Upper lobe of left lung (tissue), 4 donors: ENCODE data around the gene ZNF385B.

ENCODE experiments used
- POLR2A ChIP-seq, 4 donors: fragments of 450-650 bp; IDR thresholded peaks; one replicate each; pipeline ENCODE4 v1.5.1; 2016 to 2017; ENCODE audit warnings: antibody characterized with exemption in 4 of 4, mild to moderate bottlenecking in 2 of 4
- POLR2AphosphoS5 ChIP-seq, 2 donors: sonication (generic); formaldehyde crosslinking; IDR thresholded peaks; one replicate each; pipeline ENCODE4 v1.5.1; 2017; ENCODE audit warnings: antibody characterized with exemption in 2 of 2
- TF ChIP-seq, protein P1 (sequence below), 6 experiments: fragments of 450-650 bp in 4 of 6; fragments of 200-600 bp in 2 of 6; sonication (generic) in 2 of 6; IDR thresholded peaks; one replicate each; pipeline ENCODE4 v1.5.1; 2016 to 2019; ENCODE audit warnings: antibody characterized with exemption in 6 of 6

GRCh38 chr2:179650420-179650819 lies 211.0 kb downstream of the ZNF385B start:
- TF ChIP-seq, protein P1, sequence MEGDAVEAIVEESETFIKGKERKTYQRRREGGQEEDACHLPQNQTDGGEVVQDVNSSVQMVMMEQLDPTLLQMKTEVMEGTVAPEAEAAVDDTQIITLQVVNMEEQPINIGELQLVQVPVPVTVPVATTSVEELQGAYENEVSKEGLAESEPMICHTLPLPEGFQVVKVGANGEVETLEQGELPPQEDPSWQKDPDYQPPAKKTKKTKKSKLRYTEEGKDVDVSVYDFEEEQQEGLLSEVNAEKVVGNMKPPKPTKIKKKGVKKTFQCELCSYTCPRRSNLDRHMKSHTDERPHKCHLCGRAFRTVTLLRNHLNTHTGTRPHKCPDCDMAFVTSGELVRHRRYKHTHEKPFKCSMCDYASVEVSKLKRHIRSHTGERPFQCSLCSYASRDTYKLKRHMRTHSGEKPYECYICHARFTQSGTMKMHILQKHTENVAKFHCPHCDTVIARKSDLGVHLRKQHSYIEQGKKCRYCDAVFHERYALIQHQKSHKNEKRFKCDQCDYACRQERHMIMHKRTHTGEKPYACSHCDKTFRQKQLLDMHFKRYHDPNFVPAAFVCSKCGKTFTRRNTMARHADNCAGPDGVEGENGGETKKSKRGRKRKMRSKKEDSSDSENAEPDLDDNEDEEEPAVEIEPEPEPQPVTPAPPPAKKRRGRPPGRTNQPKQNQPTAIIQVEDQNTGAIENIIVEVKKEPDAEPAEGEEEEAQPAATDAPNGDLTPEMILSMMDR (IDR thresholded peaks at IDR 0.05) = no peak
- TF ChIP-seq POLR2A (IDR thresholded peaks at IDR 0.05) = no peak
- no peak for TF ChIP-seq POLR2AphosphoS5 (IDR thresholded peaks at IDR 0.05)
